Activated B cell treated with CpG ODN at 0.5 μM for 24 hours (primary cell): ENCODE results near the gene KIF25. TPM values are rescaled to one million over a fixed set of nuclear protein-coding genes. Genes with fewer than 3 reads are reported as not detected.

Source experiments
- ATAC-seq: fragments of 200-7000 bp; cut with Tn5 transposase; one replicate; pipeline ENCODE4 v1.10.0; 2021; ENCODE audit warnings: low read depth, mild to moderate bottlenecking, moderate library complexity
- CTCF ChIA-PET: fragments of 350-600 bp; sonication (Branson Sonifier 250); formaldehyde crosslinking; loops from one replicate; lab custom pipeline; 2021; ENCODE audit warnings: antibody characterized with exemption; lab: Charles Lee
- POLR2A ChIA-PET: fragments of 350-600 bp; sonication (Branson Sonifier 250); formaldehyde crosslinking; loops from one replicate; lab custom pipeline; 2021; ENCODE audit warnings: antibody characterized with exemption; lab: Charles Lee
- DNase-seq: peaks from one replicate; pipeline ENCODE4 v3.0.0; 2022
- H3K27ac Mint-ChIP-seq: one replicate; pipeline ENCODE4 v1.8.0; 2020; ENCODE audit warnings: mixed read lengths
- H3K27me3 Mint-ChIP-seq: one replicate; pipeline ENCODE4 v1.8.0; 2021; ENCODE audit warnings: mixed read lengths
- H3K36me3 Mint-ChIP-seq: one replicate; pipeline ENCODE4 v1.8.0; 2021; ENCODE audit warnings: low read depth, mixed read lengths
- H3K4me1 Mint-ChIP-seq: one replicate; pipeline ENCODE4 v1.8.0; 2021; ENCODE audit warnings: mixed read lengths
- H3K4me3 Mint-ChIP-seq: one replicate; pipeline ENCODE4 v1.8.0; 2020; ENCODE audit warnings: mild to moderate bottlenecking, mixed read lengths
- H3K9me3 Mint-ChIP-seq: one replicate; pipeline ENCODE4 v1.8.0; 2020; ENCODE audit warnings: mixed read lengths
- CTCF ChIP-seq: fragments of 200-600 bp; IDR thresholded peaks from one replicate; pipeline ENCODE4 v1.8.0; 2022; ENCODE audit warnings: antibody characterized with exemption, mild to moderate bottlenecking
- intact Hi-C: fragments of 100-400 bp; cut with micrococcal nuclease; formaldehyde crosslinking; loops from one replicate; pipeline ENCODE4 v1.15.1; 2024
- total RNA-seq: library from RNA; stranded (reverse); gene quantifications from 2 replicates; pipeline ENCODE4 v1.2.3, GENCODE V29; 2022

KIF25 gene
- total RNA-seq, 1 donor from 2014 or later, result not detected

GRCh38 chr6:168015009-168015408, 17.5 kb downstream of the KIF25 start:
- no peaks in the 10 kb centered on the region for H3K36me3 Mint-ChIP-seq
- ATAC-seq, result no peak
- POLR2A ChIA-PET, result no interaction called here
- CTCF ChIA-PET, result no interaction called here
- no peak for TF ChIP-seq CTCF
- H3K4me3 Mint-ChIP-seq, result no peak overlapping the region
- no peaks in the 10 kb centered on the region for H3K27me3 Mint-ChIP-seq
- H3K9me3 Mint-ChIP-seq, result peaks cover 30% of the 10 kb centered on the region
- intact Hi-C loops, result no loop called here
- no peak overlapping the region for H3K27ac Mint-ChIP-seq
- no peaks in the 10 kb centered on the region for H3K4me1 Mint-ChIP-seq
- no peak for DNase-seq

GRCh38 chr6:168015482-168016175, 18.2 kb downstream of the KIF25 start:
- Mint-ChIP-seq H3K4me3 (no peak overlapping the region), H3K4me1 (no peaks in the 10 kb centered on the region), H3K27me3 (no peaks in the 10 kb centered on the region), H3K27ac (no peak overlapping the region), H3K36me3 (no peaks in the 10 kb centered on the region), H3K9me3 (peaks cover 26% of the 10 kb centered on the region)
- ATAC-seq, result no peak
- no peak for TF ChIP-seq CTCF
- ChIA-PET POLR2A (no interaction called here), CTCF (no interaction called here)
- intact Hi-C loops, result no loop called here
- DNase-seq, result no peak

GRCh38 chr6:168016176-168016620, 18.7 kb downstream of the KIF25 start:
- intact Hi-C loops, result no loop called here
- POLR2A ChIA-PET, result no interaction called here
- DNase-seq (no peak), ATAC-seq (no peak)
- Mint-ChIP-seq H3K9me3 (peaks cover 21% of the 10 kb centered on the region), H3K4me1 (no peaks in the 10 kb centered on the region), H3K27ac (no peak overlapping the region), H3K4me3 (no peak overlapping the region), H3K27me3 (no peaks in the 10 kb centered on the region), H3K36me3 (no peaks in the 10 kb centered on the region)
- CTCF ChIA-PET, result no interaction called here
- TF ChIP-seq CTCF, result no peak

GRCh38 chr6:168016721-168017525, 19.5 kb downstream of the KIF25 start:
- ChIA-PET CTCF (no interaction called here), POLR2A (no interaction called here)
- Mint-ChIP-seq H3K9me3 (peaks cover 15% of the 10 kb centered on the region), H3K36me3 (no peaks in the 10 kb centered on the region), H3K27me3 (no peaks in the 10 kb centered on the region), H3K4me1 (no peaks in the 10 kb centered on the region), H3K4me3 (no peak overlapping the region), H3K27ac (no peak overlapping the region)
- ATAC-seq, result no peak
- TF ChIP-seq CTCF, result no peak
- intact Hi-C loops, result no loop called here
- DNase-seq, result no peak

GRCh38 chr6:168017629-168018028, 20.2 kb downstream of the KIF25 start:
- POLR2A ChIA-PET, result no interaction called here

More at GRCh38 chr6:168017629-168018028, 20.2 kb downstream of the KIF25 start:
- no peaks in the 10 kb centered on the region for H3K27me3 Mint-ChIP-seq
- no peak for TF ChIP-seq CTCF
- DNase-seq (no peak), ATAC-seq (no peak)
- H3K27ac Mint-ChIP-seq, result no peak overlapping the region
- CTCF ChIA-PET, result no interaction called here
- intact Hi-C loops, result no loop called here
- H3K4me1 Mint-ChIP-seq, result no peaks in the 10 kb centered on the region
- H3K9me3 Mint-ChIP-seq, result peaks cover 10% of the 10 kb centered on the region
- no peak overlapping the region for H3K4me3 Mint-ChIP-seq
- H3K36me3 Mint-ChIP-seq, result no peaks in the 10 kb centered on the region
